ENCODE results near the gene TECPR1.

Gene TECPR1

GRCh38 chr7:98168904-98169621, 83.0 kb downstream of the TECPR1 start:
- WGBS, 2 donors (ENCODE audit: extremely low coverage in 2 of 2, insufficient read length in 2 of 2, insufficient replicate concordance in 1 of 2), result no CpG with 5 or more reads among the region's 5 CpGs
- H3K27ac ChIP-seq (replicated peaks; ENCODE audit: low read length), result no peak overlapping the region
- no peak overlapping the region for H3K4me3 ChIP-seq (ENCODE audit: low read length in 2 of 2)
- H2BK120ac ChIP-seq (ENCODE audit: low read depth, low read length), result no peak overlapping the region
- H3K27me3 ChIP-seq (ENCODE audit: control insufficient read depth in 3 of 3, insufficient read depth in 3 of 3, low read depth in 1 of 3, low read length in 3 of 3), result no peaks in the 10 kb centered on the region
- H3K4me1 ChIP-seq (ENCODE audit: control insufficient read depth in 2 of 2, insufficient read depth in 1 of 2, low read depth in 1 of 2, low read length in 2 of 2), result peaks cover 0 to 3% of the 10 kb centered on the region in 2 donors
- peaks cover 4% of the 10 kb centered on the region for H3K79me1 ChIP-seq (ENCODE audit: low read depth, low read length)
- H3K18ac ChIP-seq (ENCODE audit: low read length), result no peak overlapping the region
- H3K23ac ChIP-seq (ENCODE audit: low read depth, low read length, poor library complexity), result no peak overlapping the region
- DNase-seq (ENCODE audit: low spot score), result no peak
- no peak overlapping the region for H4K8ac ChIP-seq (ENCODE audit: low read depth, low read length)
- no peak overlapping the region for H2BK5ac ChIP-seq (ENCODE audit: low read length)
- H3K14ac ChIP-seq (ENCODE audit: low read length), result no peak overlapping the region
- no peak overlapping the region for H2AFZ ChIP-seq (ENCODE audit: low read length)
- H3K9ac ChIP-seq (ENCODE audit: low read depth, low read length, poor library complexity), result no peak overlapping the region
- peaks cover 0 to 1% of the 10 kb centered on the region in 2 donors for H3K9me3 ChIP-seq (replicated peaks in 1 of 2; ENCODE audit: control insufficient read depth in 2 of 2, insufficient read depth in 1 of 2, low read depth in 1 of 2, low read length in 2 of 2)
- no peak overlapping the region for H2BK12ac ChIP-seq (ENCODE audit: low read length)
- H3K4ac ChIP-seq (ENCODE audit: low read length), result no peak overlapping the region
- H3K36me3 ChIP-seq (replicated peaks in 1 of 2; ENCODE audit: control insufficient read depth in 2 of 2, insufficient read depth in 2 of 2, low read length in 2 of 2), result peaks cover 6 to 25% of the 10 kb centered on the region in 2 donors
- no peak overlapping the region for H2AK5ac ChIP-seq (ENCODE audit: low read depth, low read length)
- H2BK15ac ChIP-seq (ENCODE audit: low read length), result no peak overlapping the region
- H4K91ac ChIP-seq (ENCODE audit: low read depth, low read length, poor library complexity), result no peak overlapping the region
- H3K4me2 ChIP-seq (ENCODE audit: insufficient read depth, low read length, poor library complexity, severe bottlenecking), result no peak overlapping the region

- Histone ChIP-seq H3K18ac (ENCODE audit: low read length) (no peak overlapping the region), H4K91ac (ENCODE audit: low read depth, low read length, poor library complexity) (no peak overlapping the region), H2AFZ (ENCODE audit: low read length) (no peak overlapping the region), H3K79me1 (ENCODE audit: low read depth, low read length) (peaks cover 6% of the 10 kb centered on the region), H4K8ac (ENCODE audit: low read depth, low read length) (no peak overlapping the region), H3K4me1 (ENCODE audit: control insufficient read depth in 2 of 2, insufficient read depth in 1 of 2, low read depth in 1 of 2, low read length in 2 of 2) (peaks cover 0 to 3% of the 10 kb centered on the region in 2 donors), H3K23ac (ENCODE audit: low read depth, low read length, poor library complexity) (no peak overlapping the region), H3K4ac (ENCODE audit: low read length) (no peak overlapping the region), H2BK12ac (ENCODE audit: low read length) (no peak overlapping the region), H3K4me3 (ENCODE audit: low read length in 2 of 2) (no peak overlapping the region), H2AK5ac (ENCODE audit: low read depth, low read length) (no peak overlapping the region), H2BK120ac (ENCODE audit: low read depth, low read length) (no peak overlapping the region), H3K4me2 (ENCODE audit: insufficient read depth, low read length, poor library complexity, severe bottlenecking) (no peak overlapping the region), H3K14ac (ENCODE audit: low read length) (no peak overlapping the region), H2BK15ac (ENCODE audit: low read length) (no peak overlapping the region), H3K27me3 (ENCODE audit: control insufficient read depth in 3 of 3, insufficient read depth in 3 of 3, low read depth in 1 of 3, low read length in 3 of 3) (no peaks in the 10 kb centered on the region), H2BK5ac (ENCODE audit: low read length) (no peak overlapping the region), H3K27ac (replicated peaks; ENCODE audit: low read length) (no peak overlapping the region), H3K9ac (ENCODE audit: low read depth, low read length, poor library complexity) (no peak overlapping the region), H3K36me3 (replicated peaks in 1 of 2; ENCODE audit: control insufficient read depth in 2 of 2, insufficient read depth in 2 of 2, low read length in 2 of 2) (peaks cover 6 to 24% of the 10 kb centered on the region in 2 donors), H3K9me3 (replicated peaks in 1 of 2; ENCODE audit: control insufficient read depth in 2 of 2, insufficient read depth in 1 of 2, low read depth in 1 of 2, low read length in 2 of 2) (peaks cover 0 to 1% of the 10 kb centered on the region in 2 donors)
- WGBS, 2 donors (ENCODE audit: extremely low coverage in 2 of 2, insufficient read length in 2 of 2, insufficient replicate concordance in 1 of 2), result no CpG with 5 or more reads among the region's 17 CpGs
- peak; percentile 67 for DNase-seq (ENCODE audit: low spot score)
Observed at GRCh38 chr7:98168181-98168903, 83.7 kb downstream of the TECPR1 start.

GRCh38 chr7:98167653-98168052, 84.4 kb downstream of the TECPR1 start:
- no CpG with 5 or more reads among the region's 15 CpGs for WGBS, 2 donors (ENCODE audit: extremely low coverage in 2 of 2, insufficient read length in 2 of 2, insufficient replicate concordance in 1 of 2)
- H2BK15ac ChIP-seq (ENCODE audit: low read length), result no peak overlapping the region
- no peak for DNase-seq (ENCODE audit: low spot score)

GRCh38 chr7:98166668-98166970, 85.4 kb downstream of the TECPR1 start:
- peaks cover 3 to 6% of the 10 kb centered on the region in 2 donors for H3K36me3 ChIP-seq (replicated peaks in 1 of 2; ENCODE audit: control insufficient read depth in 2 of 2, insufficient read depth in 2 of 2, low read length in 2 of 2)
- no peak overlapping the region for H4K8ac ChIP-seq (ENCODE audit: low read depth, low read length)
- no peak overlapping the region for H2BK12ac ChIP-seq (ENCODE audit: low read length)
- no peak overlapping the region for H2AFZ ChIP-seq (ENCODE audit: low read length)
- peaks cover 0 to 1% of the 10 kb centered on the region in 2 donors for H3K9me3 ChIP-seq (replicated peaks in 1 of 2; ENCODE audit: control insufficient read depth in 2 of 2, insufficient read depth in 1 of 2, low read depth in 1 of 2, low read length in 2 of 2)
- no CpG with 5 or more reads among the region's 2 CpGs for WGBS, 2 donors (ENCODE audit: extremely low coverage in 2 of 2, insufficient read length in 2 of 2, insufficient replicate concordance in 1 of 2)
- H2BK5ac ChIP-seq (ENCODE audit: low read length), result no peak overlapping the region
- no peak overlapping the region for H3K18ac ChIP-seq (ENCODE audit: low read length)
- H3K27me3 ChIP-seq (ENCODE audit: control insufficient read depth in 3 of 3, insufficient read depth in 3 of 3, low read depth in 1 of 3, low read length in 3 of 3), result no peaks in the 10 kb centered on the region
- peaks cover 6% of the 10 kb centered on the region for H3K79me1 ChIP-seq (ENCODE audit: low read depth, low read length)
- no peak overlapping the region for H2AK5ac ChIP-seq (ENCODE audit: low read depth, low read length)
- H2BK15ac ChIP-seq (ENCODE audit: low read length), result no peak overlapping the region
- H3K4me2 ChIP-seq (ENCODE audit: insufficient read depth, low read length, poor library complexity, severe bottlenecking), result no peak overlapping the region
- no peak overlapping the region for H3K27ac ChIP-seq (replicated peaks; ENCODE audit: low read length)
- H3K23ac ChIP-seq (ENCODE audit: low read depth, low read length, poor library complexity), result no peak overlapping the region
- H3K9ac ChIP-seq (ENCODE audit: low read depth, low read length, poor library complexity), result no peak overlapping the region
- H4K91ac ChIP-seq (ENCODE audit: low read depth, low read length, poor library complexity), result no peak overlapping the region
- no peak overlapping the region for H2BK120ac ChIP-seq (ENCODE audit: low read depth, low read length)
- peaks cover 0 to 3% of the 10 kb centered on the region in 2 donors for H3K4me1 ChIP-seq (ENCODE audit: control insufficient read depth in 2 of 2, insufficient read depth in 1 of 2, low read depth in 1 of 2, low read length in 2 of 2)
- no peak overlapping the region for H3K4me3 ChIP-seq (ENCODE audit: low read length in 2 of 2)
- no peak overlapping the region for H3K4ac ChIP-seq (ENCODE audit: low read length)
- no peak overlapping the region for H3K14ac ChIP-seq (ENCODE audit: low read length)
- no peak for DNase-seq (ENCODE audit: low spot score)

More at GRCh38 chr7:98167653-98168052, 84.4 kb downstream of the TECPR1 start:
- Histone ChIP-seq H3K27me3 (ENCODE audit: control insufficient read depth in 3 of 3, insufficient read depth in 3 of 3, low read depth in 1 of 3, low read length in 3 of 3) (no peaks in the 10 kb centered on the region), H3K9me3 (replicated peaks in 1 of 2; ENCODE audit: control insufficient read depth in 2 of 2, insufficient read depth in 1 of 2, low read depth in 1 of 2, low read length in 2 of 2) (peaks cover 0 to 1% of the 10 kb centered on the region in 2 donors), H4K8ac (ENCODE audit: low read depth, low read length) (no peak overlapping the region), H3K9ac (ENCODE audit: low read depth, low read length, poor library complexity) (no peak overlapping the region), H3K79me1 (ENCODE audit: low read depth, low read length) (peaks cover 6% of the 10 kb centered on the region), H4K91ac (ENCODE audit: low read depth, low read length, poor library complexity) (no peak overlapping the region), H3K4ac (ENCODE audit: low read length) (no peak overlapping the region), H3K27ac (replicated peaks; ENCODE audit: low read length) (no peak overlapping the region), H2BK120ac (ENCODE audit: low read depth, low read length) (no peak overlapping the region), H2BK12ac (ENCODE audit: low read length) (no peak overlapping the region), H2AK5ac (ENCODE audit: low read depth, low read length) (no peak overlapping the region), H3K4me2 (ENCODE audit: insufficient read depth, low read length, poor library complexity, severe bottlenecking) (no peak overlapping the region), H3K36me3 (replicated peaks in 1 of 2; ENCODE audit: control insufficient read depth in 2 of 2, insufficient read depth in 2 of 2, low read length in 2 of 2) (peaks cover 6 to 17% of the 10 kb centered on the region in 2 donors), H3K23ac (ENCODE audit: low read depth, low read length, poor library complexity) (no peak overlapping the region), H2BK5ac (ENCODE audit: low read length) (no peak overlapping the region), H3K4me3 (ENCODE audit: low read length in 2 of 2) (no peak overlapping the region), H3K4me1 (ENCODE audit: control insufficient read depth in 2 of 2, insufficient read depth in 1 of 2, low read depth in 1 of 2, low read length in 2 of 2) (peaks cover 0 to 3% of the 10 kb centered on the region in 2 donors), H3K18ac (ENCODE audit: low read length) (no peak overlapping the region), H3K14ac (ENCODE audit: low read length) (no peak overlapping the region), H2AFZ (ENCODE audit: low read length) (no peak overlapping the region)

All from neuronal stem cell (in vitro differentiated cells).